Left ventricle myocardium inferior (tissue), 1 donor: ENCODE results near the gene XYLT1. TPM values are rescaled to one million over a fixed set of nuclear protein-coding genes. Genes with fewer than 3 reads are reported as not detected.

Source experiments
- DNase-seq: peaks from one replicate; pipeline ENCODE4 v3.0.0-alpha.2; 2020
- H3K27ac ChIP-seq: fragments of 200-600 bp; replicated peaks from 2 replicates; pipeline ENCODE4 v1.8.0; 2021
- H3K27me3 ChIP-seq: fragments of 200-600 bp; 2 replicates; pipeline ENCODE4 v1.8.0; 2021; ENCODE audit warnings: low read depth
- H3K36me3 ChIP-seq: fragments of 200-600 bp; 2 replicates; pipeline ENCODE4 v1.8.0; 2021
- H3K4me1 ChIP-seq: fragments of 200-600 bp; 2 replicates; pipeline ENCODE4 v1.8.0; 2021
- H3K4me3 ChIP-seq: fragments of 200-600 bp; 2 replicates; pipeline ENCODE4 v1.8.0; 2021; ENCODE audit warnings: mild to moderate bottlenecking, moderate library complexity
- H3K9me3 ChIP-seq: fragments of 200-600 bp; replicated peaks from 2 replicates; pipeline ENCODE4 v1.8.0; 2021
- CTCF ChIP-seq: fragments of 200-600 bp; IDR thresholded peaks from 2 replicates; pipeline ENCODE4 v1.8.0; 2021; ENCODE audit warnings: antibody characterized with exemption, mild to moderate bottlenecking, borderline replicate concordance
- intact Hi-C: fragments of 100-400 bp; cut with micrococcal nuclease; formaldehyde crosslinking; loops from one replicate; pipeline ENCODE4 v1.11.0; 2022
- total RNA-seq: library from RNA; stranded (reverse); fragmentation: NEBNext Ultra II Directional; extraction: Animal tissue kit (Norgen Biotek cat#: 25700); gene quantifications from one replicate; pipeline ENCODE4 v1.2.1, GENCODE V29; 2021
- donor health status: DM: no; HTN: yes; CAD: no; lungs with severe emphysema.

XYLT1 gene
- total RNA-seq, 1 donor from 2014 or later: 1.4 TPM

- no peak overlapping the region for H3K4me3 ChIP-seq
- DNase-seq: no peak
- peaks cover 18% of the 10 kb centered on the region for H3K27me3 ChIP-seq
- no peaks in the 10 kb centered on the region for H3K36me3 ChIP-seq
- peaks cover 10% of the 10 kb centered on the region for H3K9me3 ChIP-seq
- H3K4me1 ChIP-seq: no peaks in the 10 kb centered on the region
- H3K27ac ChIP-seq: no peak overlapping the region
- intact Hi-C loops: no loop called here
- no peak for TF ChIP-seq CTCF
Measured at GRCh38 chr16:17504050-17504449, 33.3 kb upstream of the XYLT1 start.

GRCh38 chr16:17503331-17503730 lies 32.6 kb upstream of the XYLT1 start:
- H3K27ac ChIP-seq: no peak overlapping the region
- H3K4me3 ChIP-seq: no peak overlapping the region
- H3K4me1 ChIP-seq: no peaks in the 10 kb centered on the region
- no peaks in the 10 kb centered on the region for H3K36me3 ChIP-seq
- peaks cover 18% of the 10 kb centered on the region for H3K27me3 ChIP-seq
- intact Hi-C loops: no loop called here
- DNase-seq: no peak
- H3K9me3 ChIP-seq: peaks cover 2% of the 10 kb centered on the region
- TF ChIP-seq CTCF: no peak

GRCh38 chr16:17501321-17501720 lies 30.6 kb upstream of the XYLT1 start:
- H3K27ac ChIP-seq: no peak overlapping the region
- intact Hi-C loops: no loop called here
- no peaks in the 10 kb centered on the region for H3K4me1 ChIP-seq
- no peaks in the 10 kb centered on the region for H3K36me3 ChIP-seq
- H3K27me3 ChIP-seq: peaks cover 25% of the 10 kb centered on the region
- H3K9me3 ChIP-seq: no peaks in the 10 kb centered on the region
- TF ChIP-seq CTCF: no peak
- DNase-seq: no peak
- H3K4me3 ChIP-seq: no peak overlapping the region

GRCh38 chr16:17499223-17499902 lies 28.6 kb upstream of the XYLT1 start:
- Histone ChIP-seq H3K27me3 (peaks cover 39% of the 10 kb centered on the region), H3K4me1 (no peaks in the 10 kb centered on the region), H3K4me3 (no peak overlapping the region), H3K9me3 (no peaks in the 10 kb centered on the region), H3K36me3 (no peaks in the 10 kb centered on the region), H3K27ac (no peak overlapping the region)
- intact Hi-C loops: no loop called here
- no peak for TF ChIP-seq CTCF
- no peak for DNase-seq

GRCh38 chr16:17497648-17498047 lies 26.9 kb upstream of the XYLT1 start:
- no peak for DNase-seq
- peaks cover 40% of the 10 kb centered on the region for H3K27me3 ChIP-seq
- TF ChIP-seq CTCF: no peak
- H3K4me1 ChIP-seq: no peaks in the 10 kb centered on the region
- H3K4me3 ChIP-seq: no peak overlapping the region
- intact Hi-C loops: no loop called here
- no peaks in the 10 kb centered on the region for H3K36me3 ChIP-seq
- peaks cover 9% of the 10 kb centered on the region for H3K9me3 ChIP-seq
- H3K27ac ChIP-seq: no peak overlapping the region
